Thyroid gland (tissue), 4 donors: ENCODE results near the gene PAMR1. TPM values are rescaled to one million over a fixed set of nuclear protein-coding genes. Genes with fewer than 3 reads are reported as not detected.
"Not testable (repeated sequence)": the region's sequence is repeated elsewhere in the genome, so short reads cannot be mapped to it uniquely, and the experiment has no call there.

Experiments used
- DNase-seq, 2 donors: peaks; one replicate each; pipeline ENCODE4 v3.0.0-alpha.2; 2019
- H3K27ac ChIP-seq, 3 donors: fragments of 200-600 bp; sonication (generic); 1 replicate in 2 of 3; 2 replicates in 1 of 3; pipeline ENCODE4 v1.5.1; 2016 to 2019; ENCODE audit warnings: mild to moderate bottlenecking in 1 of 3, moderate library complexity in 1 of 3
- H3K27me3 ChIP-seq: fragments of 200-600 bp; sonication (generic); one replicate; pipeline ENCODE4 v1.5.1; 2019
- H3K36me3 ChIP-seq, 2 donors: fragments of 200-600 bp; sonication (generic); one replicate each; pipeline ENCODE4 v1.5.1; 2016 to 2019
- H3K4me1 ChIP-seq, 2 donors: fragments of 200-600 bp; sonication (generic); one replicate each; pipeline ENCODE4 v1.5.1; 2017 to 2019
- H3K4me3 ChIP-seq, 3 donors: fragments of 200-600 bp; sonication (generic); replicated peaks in 1 of 3; 1 replicate in 2 of 3; 2 replicates in 1 of 3; pipeline ENCODE4 v1.5.1; 2016; ENCODE audit warnings: mild to moderate bottlenecking in 1 of 3
- H3K9me3 ChIP-seq: fragments of 200-600 bp; sonication (generic); one replicate; pipeline ENCODE4 v1.5.1; 2017
- POLR2A ChIP-seq, 2 donors: fragments of 450-650 bp; IDR thresholded peaks; one replicate each; pipeline ENCODE4 v1.6.1; 2017; ENCODE audit warnings: antibody characterized with exemption in 2 of 2, mild to moderate bottlenecking in 2 of 2, moderate library complexity in 1 of 2
- WGBS, 2 donors: methylation state at CpG; one replicate each; pipeline ENCODE4 v1.1.5; 2017; 5-methylcytosine and 5-hydroxymethylcytosine counted together
- intact Hi-C: fragments of 100-400 bp; cut with DNase I; formaldehyde crosslinking; loops from one replicate; pipeline ENCODE4 v1.15.1; 2023
- total RNA-seq, 4 donors: library from RNA; depleted of rRNA; stranded (reverse); fragments of >200 nt; gene quantifications; one replicate each; pipeline ENCODE4 v1.2.3, GENCODE V29; 2016
- TF ChIP-seq, protein P1 (sequence below), 6 experiments: fragments of 200-600 bp in 3 of 6; fragments of 450-650 bp in 3 of 6; sonication (generic) in 3 of 6; IDR thresholded peaks; one replicate each; pipeline ENCODE4 v1.5.1; 2016 to 2019; ENCODE audit warnings: antibody characterized with exemption in 6 of 6, mild to moderate bottlenecking in 2 of 6, inconsistent platforms in 1 of 6, moderate library complexity in 1 of 6

PAMR1 gene
- total RNA-seq, 4 donors from 2014 or later = 1.2 to 16.4 (median 4.3) TPM

- DNase-seq = no peak
- no peak for TF ChIP-seq POLR2A (IDR thresholded peaks at IDR 0.05)
- TF ChIP-seq, protein P1, sequence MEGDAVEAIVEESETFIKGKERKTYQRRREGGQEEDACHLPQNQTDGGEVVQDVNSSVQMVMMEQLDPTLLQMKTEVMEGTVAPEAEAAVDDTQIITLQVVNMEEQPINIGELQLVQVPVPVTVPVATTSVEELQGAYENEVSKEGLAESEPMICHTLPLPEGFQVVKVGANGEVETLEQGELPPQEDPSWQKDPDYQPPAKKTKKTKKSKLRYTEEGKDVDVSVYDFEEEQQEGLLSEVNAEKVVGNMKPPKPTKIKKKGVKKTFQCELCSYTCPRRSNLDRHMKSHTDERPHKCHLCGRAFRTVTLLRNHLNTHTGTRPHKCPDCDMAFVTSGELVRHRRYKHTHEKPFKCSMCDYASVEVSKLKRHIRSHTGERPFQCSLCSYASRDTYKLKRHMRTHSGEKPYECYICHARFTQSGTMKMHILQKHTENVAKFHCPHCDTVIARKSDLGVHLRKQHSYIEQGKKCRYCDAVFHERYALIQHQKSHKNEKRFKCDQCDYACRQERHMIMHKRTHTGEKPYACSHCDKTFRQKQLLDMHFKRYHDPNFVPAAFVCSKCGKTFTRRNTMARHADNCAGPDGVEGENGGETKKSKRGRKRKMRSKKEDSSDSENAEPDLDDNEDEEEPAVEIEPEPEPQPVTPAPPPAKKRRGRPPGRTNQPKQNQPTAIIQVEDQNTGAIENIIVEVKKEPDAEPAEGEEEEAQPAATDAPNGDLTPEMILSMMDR (IDR thresholded peaks at IDR 0.05) = no peak
- Histone ChIP-seq H3K36me3 (no peaks in the 10 kb centered on the region), H3K27ac (peak overlapping the region in 1 of 3 donors; percentile 15), H3K4me1 (peaks cover 6% of the 10 kb centered on the region in 2 donors), H3K4me3 (peak overlapping the region in 1 of 3 donors; percentile 10), H3K27me3 (no peaks in the 10 kb centered on the region), H3K9me3 (no peaks in the 10 kb centered on the region)
- intact Hi-C loops = no loop called here
- WGBS, 2 donors = 67 to 75% methylated on average over 4 of the region's 4 CpGs
Observed at GRCh38 chr11:35524780-35525179, 636 bp downstream of the PAMR1 start.

DNA sequence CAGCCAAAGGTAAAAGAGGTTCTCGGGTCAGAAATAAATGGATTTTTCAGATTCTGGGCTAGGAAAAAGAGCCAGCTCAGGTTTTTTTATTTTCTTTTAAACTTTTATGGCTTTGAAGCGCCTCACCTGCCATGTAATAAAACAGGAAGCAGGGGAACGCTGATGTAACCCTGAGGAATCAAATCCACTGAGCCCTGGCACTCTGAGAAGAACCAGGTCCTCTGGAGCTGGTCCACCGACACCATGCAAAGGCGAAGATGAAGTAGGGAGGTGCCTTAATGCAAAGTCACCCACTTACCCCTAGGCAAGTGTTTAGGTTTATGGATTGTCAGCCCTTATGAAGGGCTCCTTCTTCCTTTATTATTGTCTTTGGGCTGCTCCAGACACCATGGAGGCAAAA, 1.6 kb downstream of the PAMR1 start:
- H3K4me3 ChIP-seq = no peak overlapping the region
- H3K27ac ChIP-seq = no peak overlapping the region
- H3K27me3 ChIP-seq = no peaks in the 10 kb centered on the region
- 78 to 85% methylated on average over 5 of the region's 5 CpGs for WGBS, 2 donors
- TF ChIP-seq POLR2A (IDR thresholded peaks at IDR 0.05) = no peak
- TF ChIP-seq, protein P1 (IDR thresholded peaks at IDR 0.05) = no peak
- DNase-seq = no peak
- no peaks in the 10 kb centered on the region for H3K9me3 ChIP-seq
- intact Hi-C loops = no loop called here
- H3K36me3 ChIP-seq = no peaks in the 10 kb centered on the region
- peaks cover 6% of the 10 kb centered on the region in 2 donors for H3K4me1 ChIP-seq

- 61 to 71% methylated on average over 7 of the region's 7 CpGs for WGBS, 2 donors
- DNase-seq = no peak
- no peak overlapping the region for H3K4me3 ChIP-seq
- TF ChIP-seq POLR2A (IDR thresholded peaks at IDR 0.05) = no peak
- TF ChIP-seq, protein P1 (IDR thresholded peaks at IDR 0.05) = no peak
- no peak overlapping the region for H3K27ac ChIP-seq
- intact Hi-C loops = no loop called here
- H3K27me3 ChIP-seq = no peaks in the 10 kb centered on the region
- no peaks in the 10 kb centered on the region for H3K9me3 ChIP-seq
- peaks cover 6% of the 10 kb centered on the region in 2 donors for H3K4me1 ChIP-seq
- H3K36me3 ChIP-seq = no peaks in the 10 kb centered on the region
Observed at GRCh38 chr11:35523331-35523768, 2.1 kb downstream of the PAMR1 start.

- H3K36me3 ChIP-seq, DNase-seq, intact Hi-C loops, H3K4me3 ChIP-seq, H3K4me1 ChIP-seq, H3K27ac ChIP-seq, H3K27me3 ChIP-seq, H3K9me3 ChIP-seq: not testable (repeated sequence)
- WGBS, 2 donors = 92% methylated on average over 5 of the region's 5 CpGs
Observed at GRCh38 chr11:35522091-35522490, 3.3 kb downstream of the PAMR1 start.

GRCh38 chr11:35520376-35520775, 5.0 kb downstream of the PAMR1 start:
- Histone ChIP-seq H3K4me1 (peaks cover under 1% of the 10 kb centered on the region in 2 donors), H3K9me3 (no peaks in the 10 kb centered on the region), H3K4me3 (no peak overlapping the region), H3K36me3 (no peaks in the 10 kb centered on the region), H3K27me3 (no peaks in the 10 kb centered on the region), H3K27ac (no peak overlapping the region)
- no peak for TF ChIP-seq POLR2A (IDR thresholded peaks at IDR 0.05)
- TF ChIP-seq, protein P1 (IDR thresholded peaks at IDR 0.05) = no peak
- DNase-seq = no peak
- intact Hi-C loops = no loop called here
- WGBS, 2 donors = 78 to 80% methylated on average over 1 of the region's 1 CpG

- Histone ChIP-seq H3K4me1 (no peaks in the 10 kb centered on the region), H3K36me3 (no peaks in the 10 kb centered on the region), H3K4me3 (no peak overlapping the region), H3K27ac (no peak overlapping the region), H3K27me3 (no peaks in the 10 kb centered on the region), H3K9me3 (no peaks in the 10 kb centered on the region)
- DNase-seq = no peak
- no peak for TF ChIP-seq POLR2A (IDR thresholded peaks at IDR 0.05)
- TF ChIP-seq, protein P1 (IDR thresholded peaks at IDR 0.05) = no peak
- 60 to 68% methylated on average over 1 of the region's 1 CpG for WGBS, 2 donors
- intact Hi-C loops = no loop called here
Observed at GRCh38 chr11:35518766-35519165, 6.7 kb downstream of the PAMR1 start.
